GM12878 (cell line): ENCODE data around the gene PITPNC1. TPM values are rescaled to one million over a fixed set of nuclear protein-coding genes. Genes with fewer than 3 reads are reported as not detected.

Experiments
- ATAC-seq: fragments of 200-7000 bp; cut with Tn5 transposase; 3 replicates; pipeline ENCODE4 v1.9.1; 2020; ENCODE audit warnings: mild to moderate bottlenecking, moderate library complexity
- BruUV-seq: library from RNA; stranded (reverse); fragments of 400-500 nt; replicated peaks from 2 replicates; lab custom pipeline; 2021; lab: Mats Ljungman, UMichigan
- CTCF ChIA-PET: fragments of 300-600 bp; sonication (Branson Sonifier 250); formaldehyde crosslinking; extraction: SDS; loops from one replicate; lab custom pipeline; 2021; ENCODE audit warnings: inconsistent platforms; lab: Yijun Ruan, JAX
- POLR2A ChIA-PET: fragments of 350-600 bp; formaldehyde crosslinking; extraction: SDS; loops from one replicate; lab custom pipeline; 2021; ENCODE audit warnings: inconsistent platforms; lab: Charles Lee
- RAD21 ChIA-PET: fragments of 300-600 bp; sonication (Branson Sonifier 250); formaldehyde crosslinking; loops from one replicate; lab custom pipeline; 2023; ENCODE audit warnings: antibody characterized with exemption; ENCODE audit not compliant: unreplicated experiment; lab: Charles Lee
- SMC1A ChIA-PET: fragments of 300-600 bp; sonication (Branson Sonifier 250); formaldehyde crosslinking; loops from one replicate; lab custom pipeline; 2023; ENCODE audit not compliant: unreplicated experiment, uncharacterized antibody; lab: Charles Lee
- DNase-seq: peaks from one replicate; pipeline ENCODE4 v3.0.0-alpha.2; 2011; ENCODE audit warnings: low read depth, low spot score
- FAIRE-seq: peaks from 3 replicates; lab custom pipeline; 2011; peaks lifted over from hg19 to GRCh38; lab: Jason Lieb, UNC
- H2AFZ ChIP-seq: 2 replicates; pipeline ENCODE4 v1.6.0; 2011; ENCODE audit warnings: low read depth, low read length, control low read depth; ENCODE audit not compliant: control insufficient read depth
- H3K27ac ChIP-seq: 2 replicates; pipeline ENCODE4 v1.5.1; 2011; ENCODE audit warnings: control low read depth; ENCODE audit not compliant: control insufficient read depth, insufficient read depth
- H3K27me3 ChIP-seq, 2 experiments: replicated peaks in 1 of 2; 2 replicates each; pipeline versions ENCODE4 v1.6.0 to v1.6.1; 2011; ENCODE audit warnings: low read length in 1 of 2; ENCODE audit not compliant: control insufficient read depth in 2 of 2, insufficient read depth in 2 of 2
- H3K36me3 ChIP-seq, 2 experiments: 2 replicates each; pipeline ENCODE4 v1.5.1; 2011; ENCODE audit warnings: low read length in 1 of 2; ENCODE audit not compliant: control insufficient read depth in 2 of 2, insufficient read depth in 2 of 2
- H3K4me1 ChIP-seq: 2 replicates; pipeline ENCODE4 v1.6.1; 2011; ENCODE audit warnings: mild to moderate bottlenecking, low read length, moderate library complexity, mixed read lengths; ENCODE audit not compliant: control insufficient read depth, insufficient read depth
- H3K4me2 ChIP-seq: 2 replicates; pipeline ENCODE4 v1.6.0; 2011; ENCODE audit warnings: control low read depth; ENCODE audit not compliant: control insufficient read depth, insufficient read depth
- H3K4me3 ChIP-seq: fragments of 200-600 bp; sonication (generic); 2 replicates; pipeline ENCODE4 v1.5.1; 2016
- H3K79me2 ChIP-seq: 2 replicates; pipeline ENCODE4 v1.6.0; 2011; ENCODE audit warnings: low read length; ENCODE audit not compliant: control insufficient read depth, insufficient read depth
- H3K9ac ChIP-seq: 2 replicates; pipeline ENCODE4 v1.8.0; 2011; ENCODE audit warnings: low read length, control low read depth, mixed read lengths; ENCODE audit not compliant: control insufficient read depth, insufficient read depth
- H3K9me3 ChIP-seq: replicated peaks from 3 replicates; pipeline ENCODE4 v1.5.1; 2011; ENCODE audit warnings: mild to moderate bottlenecking, low read length; ENCODE audit not compliant: control insufficient read depth, insufficient read depth
- H4K20me1 ChIP-seq: 2 replicates; pipeline ENCODE4 v1.6.0; 2011; ENCODE audit not compliant: control insufficient read depth, insufficient read depth
- CBFB ChIP-seq: IDR thresholded peaks from 2 replicates; pipeline ENCODE4 v1.6.1; 2016; ENCODE audit warnings: antibody characterized with exemption, low read depth
- DPF2 ChIP-seq: fragments of 450-650 bp; IDR thresholded peaks from 2 replicates; pipeline ENCODE4 v1.6.1; 2017; ENCODE audit warnings: mild to moderate bottlenecking
- EED ChIP-seq: sonication (generic); IDR thresholded peaks from 2 replicates; pipeline ENCODE4 v1.6.1; 2016; ENCODE audit warnings: antibody characterized with exemption, low read depth
- EGR1 ChIP-seq, 2 experiments: IDR thresholded peaks; 1 replicate in 1 of 2; 2 replicates in 1 of 2; pipeline ENCODE4 v1.6.1; 2011 to 2012; ENCODE audit warnings: low read depth in 2 of 2, low read length in 2 of 2, borderline replicate concordance in 1 of 2, mild to moderate bottlenecking in 1 of 2, moderate library complexity in 1 of 2
- EP300 ChIP-seq, 2 experiments: fragments of 150-350 bp in 1 of 2; IDR thresholded peaks; 2 replicates each; pipeline ENCODE4 v1.6.1; 2011 to 2012; ENCODE audit warnings: low read depth in 2 of 2, low read length in 2 of 2, borderline replicate concordance in 1 of 2, improper control_type of control experiment in 1 of 2, inconsistent platforms in 1 of 2; ENCODE audit not compliant: control insufficient read depth in 1 of 2
- KAT2A ChIP-seq: conservative IDR thresholded peaks from 2 replicates; pipeline ENCODE4 v1.6.1; 2011; ENCODE audit warnings: low read depth, low read length; ENCODE audit not compliant: control insufficient read depth
- MTA3 ChIP-seq: IDR thresholded peaks from 2 replicates; pipeline ENCODE4 v1.6.1; 2012; ENCODE audit warnings: low read length, inconsistent platforms, borderline replicate concordance
- NBN ChIP-seq: fragments of 450-650 bp; IDR thresholded peaks from 2 replicates; pipeline ENCODE4 v1.6.1; 2016
- NFIC ChIP-seq: IDR thresholded peaks from 2 replicates; pipeline ENCODE4 v1.6.1; 2012; ENCODE audit warnings: low read depth, mild to moderate bottlenecking, inconsistent platforms, low read length, moderate library complexity
- PAX8 ChIP-seq: fragments of 450-650 bp; IDR thresholded peaks from 2 replicates; pipeline ENCODE4 v1.6.1; 2017; ENCODE audit warnings: mild to moderate bottlenecking, moderate library complexity
- SIX5 ChIP-seq: IDR thresholded peaks from 2 replicates; pipeline ENCODE4 v1.6.1; 2011; ENCODE audit warnings: mild to moderate bottlenecking, low read depth, low read length, moderate library complexity; ENCODE audit not compliant: severe bottlenecking
- SMAD1 ChIP-seq: fragments of 450-650 bp; IDR thresholded peaks from 2 replicates; pipeline ENCODE4 v1.6.1; 2018; ENCODE audit warnings: mild to moderate bottlenecking, low read depth; ENCODE audit not compliant: partially characterized antibody
- SMAD5 ChIP-seq: IDR thresholded peaks from 2 replicates; pipeline ENCODE4 v1.6.1; 2016; ENCODE audit warnings: antibody characterized with exemption, low read depth
- TARDBP ChIP-seq: IDR thresholded peaks from 2 replicates; pipeline ENCODE4 v1.6.1; 2016; ENCODE audit warnings: borderline replicate concordance
- ZBTB4 ChIP-seq: fragments of 450-650 bp; formaldehyde crosslinking; IDR thresholded peaks from 2 replicates; pipeline ENCODE4 v1.4.0; 2022; ENCODE audit warnings: mild to moderate bottlenecking, moderate library complexity
- ZNF207 ChIP-seq: fragments of 450-650 bp; IDR thresholded peaks from 2 replicates; pipeline ENCODE4 v1.6.1; 2014; ENCODE audit warnings: antibody characterized with exemption, mild to moderate bottlenecking, borderline replicate concordance
- ZNF384 ChIP-seq: IDR thresholded peaks from 2 replicates; pipeline ENCODE4 v1.6.1; 2012; ENCODE audit warnings: low read depth, mild to moderate bottlenecking, low read length, improper control_type of control experiment, borderline replicate concordance
- WGBS: methylation state at CpG from one replicate; pipeline ENCODE4 v1.1.6; 2016; ENCODE audit warnings: low lambda C conversion rate; ENCODE audit not compliant: insufficient replicate concordance, insufficient coverage; ENCODE audit errors: missing lambda C conversion rate; 5-methylcytosine and 5-hydroxymethylcytosine counted together
- in situ Hi-C: fragments of 300-500 bp; cut with MboI; formaldehyde crosslinking; loops from 9 replicates; pipeline ENCODE4 v1.14.3; 2018; ENCODE audit warnings: mixed read lengths
- intact Hi-C: fragments of 100-400 bp; cut with micrococcal nuclease; formaldehyde crosslinking; loops from one replicate; pipeline ENCODE4 v1.14.2; 2022; ENCODE audit not compliant: unreplicated experiment
- polyA plus RNA-seq, 11 experiments: library from polyadenylated mRNA; depleted of rRNA in 4 of 11; unstranded in 6 of 11; stranded (reverse) in 5 of 11; fragments of >200 nt; fragmentation: Nextera tagmentation in 4 of 11; fragmentation: Illumina TruSeq in 1 of 11; extraction: Ambion mirVana in 4 of 11; extraction: Trizol in 1 of 11; gene quantifications; 1 replicate in 1 of 11; 2 replicates in 10 of 11; pipeline versions ENCODE4 v1.2.1 to v1.2.3, GENCODE V29; 2011 to 2016; ENCODE audit warnings: inconsistent platforms in 2 of 11, missing spikeins in 2 of 11, low read depth in 1 of 11
- total RNA-seq, 4 experiments: library from RNA; depleted of rRNA in 3 of 4; stranded (reverse); fragments of >200 nt in 3 of 4; fragmentation: Illumina TruSeq in 1 of 4; extraction: Trizol in 1 of 4; gene quantifications; 2 replicates each; pipeline versions ENCODE4 v1.2.1 to v1.2.3, GENCODE V29; 2013 to 2021

PITPNC1 gene
- total and polyA plus RNA-seq, 10 of the 15 experiments (the other 5 are each of a cell fraction or from before 2014, with no cell fraction given) = 12.2 to 62.4 (median 47.3) TPM

- TF ChIP-seq EGR1 (IDR thresholded peaks at IDR 0.05; ENCODE audit: borderline replicate concordance in 1 of 2, low read depth in 2 of 2, low read length in 2 of 2) = no peak
- no peak for TF ChIP-seq SMAD1
- no peak for TF ChIP-seq EED
- TF ChIP-seq DPF2 = no peak
- no peak for TF ChIP-seq SIX5
- no peak for TF ChIP-seq MTA3
These were observed 308.3 kb downstream of the PITPNC1 start (continued) for GRCh38 chr17:67685351-67685750.

DNA sequence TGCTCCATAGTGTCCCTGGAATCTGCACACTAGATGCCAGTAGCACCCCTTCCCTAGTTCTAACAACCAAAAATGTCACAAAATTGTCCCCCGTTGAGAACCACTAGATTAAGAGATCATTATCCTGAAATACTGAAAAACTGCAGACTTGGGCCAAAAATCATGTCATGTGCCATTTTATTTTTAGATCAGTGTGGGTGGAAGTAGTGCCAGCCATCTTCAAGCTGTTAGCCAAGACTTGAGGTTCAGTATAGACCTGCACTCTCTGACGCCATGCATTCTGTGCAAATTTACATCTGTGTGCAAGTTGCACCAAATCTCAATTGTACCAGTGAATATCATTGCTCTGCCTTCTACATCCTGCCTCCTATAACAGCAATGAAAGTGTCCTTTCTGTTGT is 309.2 kb downstream of the PITPNC1 start:
- TF ChIP-seq EP300 (IDR thresholded peaks at IDR 0.05; ENCODE audit: borderline replicate concordance in 1 of 2, control insufficient read depth in 1 of 2, low read depth in 2 of 2, low read length in 2 of 2) (no peak), NFIC (no peak), KAT2A (no peak), SMAD5 (no peak), PAX8 (no peak), TARDBP (no peak), MTA3 (no peak), ZNF207 (no peak), CBFB (no peak), ZNF384 (no peak), ZBTB4 (CRISPR knock-in tag) (no peak), NBN (no peak)
- Histone ChIP-seq H3K36me3 (no peaks in the 10 kb centered on the region; a peak in 1 of 4 replicates), H2AFZ (no peak overlapping the region), H3K4me1 (peaks cover 10% of the 10 kb centered on the region), H3K27me3 (no peaks in the 10 kb centered on the region), H3K9ac (no peak overlapping the region), H3K4me3 (no peak overlapping the region), H3K27ac (no peak overlapping the region), H3K79me2 (no peaks in the 10 kb centered on the region), H3K4me2 (no peak overlapping the region), H3K9me3 (no peaks in the 10 kb centered on the region), H4K20me1 (no peaks in the 10 kb centered on the region)
- WGBS = 50% methylated on average over 2 of the region's 2 CpGs
- in situ Hi-C loops (loop anchor here (5.0 kb wide), 1 partner anchor 309 kb away; the partner anchor contains the start of gene PITPNC1), intact Hi-C loops (loop anchor here (5.0 kb wide), 1 partner anchor 109 kb away; no protein-coding TSS in a partner anchor)
- ChIA-PET CTCF (interaction anchor here (1.3 to 6.7 kb wide), 11 partner anchors 22 to 312 kb away, joined by 3 to 84 read pairs (median 10); no protein-coding TSS in a partner anchor), SMC1A (interaction anchor here (0.9 to 5.9 kb wide), 11 partner anchors 10 to 317 kb away, joined by 3 to 101 read pairs (median 8); no protein-coding TSS in a partner anchor), POLR2A (interaction anchor here (3.8 kb wide), 1 partner anchor 38 kb away, joined by 19 read pairs; no protein-coding TSS in a partner anchor), RAD21 (interaction anchor here (0.6 to 4.7 kb wide), 7 partner anchors 10 to 230 kb away, joined by 3 to 80 read pairs (median 4); no protein-coding TSS in a partner anchor)
- DNase-seq = no peak
- no peak for ATAC-seq
- BruUV-seq = no TSS peak
- FAIRE-seq = peak; percentile 7
